Mucosa of descending colon (tissue), 3 donors: ENCODE data around the gene DNTTIP2. TPM values are rescaled to one million over a fixed set of nuclear protein-coding genes. Genes with fewer than 3 reads are reported as not detected.

ENCODE experiments used
- ATAC-seq: fragments of 200-7000 bp; cut with Tn5 transposase; one replicate; pipeline ENCODE4 v1.9.1; 2020; ENCODE audit warnings: mild to moderate bottlenecking, moderate library complexity
- DNase-seq, 3 donors: peaks; one replicate each; pipeline ENCODE4 v3.0.0-alpha.2; 2020
- H3K36me3 ChIP-seq: fragments of 200-600 bp; one replicate; pipeline ENCODE4 v1.8.0; 2021; ENCODE audit warnings: low read depth, mild to moderate bottlenecking
- H3K4me1 ChIP-seq: fragments of 200-600 bp; one replicate; pipeline ENCODE4 v1.8.0; 2021; ENCODE audit warnings: low read depth, mild to moderate bottlenecking
- H3K4me3 ChIP-seq: fragments of 200-600 bp; one replicate; pipeline ENCODE4 v1.8.0; 2021; ENCODE audit warnings: mild to moderate bottlenecking
- H3K9me3 ChIP-seq: fragments of 200-600 bp; one replicate; pipeline ENCODE4 v1.8.0; 2021; ENCODE audit warnings: mild to moderate bottlenecking
- CTCF ChIP-seq: fragments of 200-600 bp; IDR thresholded peaks from one replicate; pipeline ENCODE4 v1.8.0; 2022; ENCODE audit warnings: antibody characterized with exemption, mild to moderate bottlenecking
- intact Hi-C, 2 donors: fragments of 100-400 bp; cut with DNase I in 1 of 2; cut with micrococcal nuclease in 1 of 2; formaldehyde crosslinking; loops; one replicate each; pipeline versions ENCODE4 v1.11.0 to v1.11.1; 2022; cut with DNase I, micrococcal nuclease
- total RNA-seq, 3 donors: library from RNA; stranded (reverse); fragmentation: NEBNext Ultra II Directional in 2 of 3; extraction: Animal tissue kit (Norgen Biotek cat#: 25700) in 2 of 3; gene quantifications; one replicate each; pipeline versions ENCODE4 v1.2.1 to v1.2.4, GENCODE V29; 2021 to 2023
- donor health status: DM: no; HTN: no; CAD: no; lungs with moderate emphysema.
- donor health status: DM: no; HTN: no; CAD: no.
- donor health status: DM: no; HTN: yes; CAD: no.

DNTTIP2 gene
- total RNA-seq, 3 donors from 2014 or later, result 29.0 to 52.7 (median 29.5) TPM

GRCh38 chr1:93882269-93882668 is 3.3 kb upstream of the DNTTIP2 start:
- H3K9me3 ChIP-seq, result no peaks in the 10 kb centered on the region
- DNase-seq, result no peak
- no peaks in the 10 kb centered on the region for H3K36me3 ChIP-seq
- intact Hi-C loops, result no loop called here
- H3K4me1 ChIP-seq, result peaks cover 15% of the 10 kb centered on the region
- TF ChIP-seq CTCF, result no peak
- no peak for ATAC-seq
- H3K4me3 ChIP-seq, result no peak overlapping the region

- DNase-seq, result no peak
- TF ChIP-seq CTCF, result no peak
These were observed 1.7 kb upstream of the DNTTIP2 start for GRCh38 chr1:93880731-93881130.

GRCh38 chr1:93878501-93878888 is 511 bp downstream of the DNTTIP2 start:
- Histone ChIP-seq H3K9me3 (no peaks in the 10 kb centered on the region), H3K4me3 (peak overlapping the region; percentile 92), H3K4me1 (peaks cover 24% of the 10 kb centered on the region), H3K36me3 (no peaks in the 10 kb centered on the region)
- intact Hi-C loops, result no loop called here
- ATAC-seq, result peak; percentile 84
- TF ChIP-seq CTCF, result no peak
- DNase-seq, result peak; percentile 62 to 75 (median 63)

More at GRCh38 chr1:93880731-93881130, 1.7 kb upstream of the DNTTIP2 start:
- intact Hi-C loops, result no loop called here
- Histone ChIP-seq H3K9me3 (no peaks in the 10 kb centered on the region), H3K4me1 (peaks cover 24% of the 10 kb centered on the region), H3K4me3 (no peak overlapping the region), H3K36me3 (no peaks in the 10 kb centered on the region)
- ATAC-seq, result no peak

- ATAC-seq (no peak), DNase-seq (no peak)
- Histone ChIP-seq H3K36me3 (no peaks in the 10 kb centered on the region), H3K4me3 (no peak overlapping the region), H3K4me1 (peaks cover 24% of the 10 kb centered on the region), H3K9me3 (no peaks in the 10 kb centered on the region)
- intact Hi-C loops, result no loop called here
- TF ChIP-seq CTCF, result no peak
These were observed 1.5 kb downstream of the DNTTIP2 start for GRCh38 chr1:93877529-93877928.

GRCh38 chr1:93876244-93876643 is 2.8 kb downstream of the DNTTIP2 start:
- no peak for ATAC-seq
- peaks cover 7% of the 10 kb centered on the region for H3K36me3 ChIP-seq

More at GRCh38 chr1:93876244-93876643, 2.8 kb downstream of the DNTTIP2 start:
- TF ChIP-seq CTCF, result no peak
- Histone ChIP-seq H3K9me3 (no peaks in the 10 kb centered on the region), H3K4me1 (peaks cover 24% of the 10 kb centered on the region), H3K4me3 (no peak overlapping the region)
- no peak for DNase-seq
- intact Hi-C loops, result no loop called here
